A673 (cell line): ENCODE data around the gene TNFRSF18.

ENCODE experiments used
- EZH2 ChIP-seq: fragments of 200-600 bp; sonication (generic); IDR thresholded peaks from 2 replicates; pipeline ENCODE4 v1.6.1; 2017; ENCODE audit warnings: borderline replicate concordance, low read depth, mild to moderate bottlenecking, mixed read lengths, antibody characterized with exemption, low read length; ENCODE audit not compliant: poor library complexity, severe bottlenecking
- TF ChIP-seq, protein P1 (sequence below): fragments of 300-800, 200-600 bp; sonication (generic); conservative IDR thresholded peaks from 2 replicates; pipeline ENCODE4 v1.5.1; 2017; ENCODE audit warnings: low read depth, mild to moderate bottlenecking, antibody characterized with exemption, low read length, moderate library complexity, mixed read lengths

DNA sequence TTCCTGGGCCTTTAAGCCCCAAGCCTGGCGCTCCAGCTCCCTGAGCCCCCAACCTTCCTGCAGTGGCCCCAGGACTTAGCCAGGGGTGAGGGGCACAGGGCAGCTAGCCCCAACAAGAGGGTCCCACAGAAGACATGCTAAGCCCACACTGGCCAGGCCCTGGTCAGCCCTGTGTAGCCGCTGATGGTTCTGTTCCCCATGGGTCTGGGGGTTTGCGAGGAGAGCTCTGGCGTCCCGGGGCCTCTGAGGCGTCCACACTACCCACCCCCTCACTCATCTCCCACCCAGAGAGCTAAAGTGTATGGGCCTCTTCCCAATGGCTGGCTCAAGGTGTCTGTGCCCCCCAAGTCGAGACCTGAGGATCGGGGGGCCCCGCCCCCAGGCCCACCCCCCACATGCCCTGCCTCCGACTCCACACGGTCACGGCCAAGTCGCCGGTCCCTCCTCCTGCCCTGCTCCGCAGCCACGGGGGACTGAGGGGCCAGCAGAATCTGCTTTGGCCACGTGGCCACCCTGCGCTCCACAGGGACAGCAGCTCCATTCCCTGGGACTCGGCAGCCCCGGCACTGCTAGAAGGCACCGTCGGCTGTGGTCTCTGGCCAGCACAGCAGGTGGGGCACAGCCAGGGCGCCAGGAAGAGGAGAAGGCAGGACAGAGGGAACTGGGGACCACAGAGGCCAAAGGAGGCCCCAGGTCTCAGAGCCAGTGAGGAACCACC, 7.8 kb downstream of the TNFRSF18 start:
- TF ChIP-seq, protein P1, sequence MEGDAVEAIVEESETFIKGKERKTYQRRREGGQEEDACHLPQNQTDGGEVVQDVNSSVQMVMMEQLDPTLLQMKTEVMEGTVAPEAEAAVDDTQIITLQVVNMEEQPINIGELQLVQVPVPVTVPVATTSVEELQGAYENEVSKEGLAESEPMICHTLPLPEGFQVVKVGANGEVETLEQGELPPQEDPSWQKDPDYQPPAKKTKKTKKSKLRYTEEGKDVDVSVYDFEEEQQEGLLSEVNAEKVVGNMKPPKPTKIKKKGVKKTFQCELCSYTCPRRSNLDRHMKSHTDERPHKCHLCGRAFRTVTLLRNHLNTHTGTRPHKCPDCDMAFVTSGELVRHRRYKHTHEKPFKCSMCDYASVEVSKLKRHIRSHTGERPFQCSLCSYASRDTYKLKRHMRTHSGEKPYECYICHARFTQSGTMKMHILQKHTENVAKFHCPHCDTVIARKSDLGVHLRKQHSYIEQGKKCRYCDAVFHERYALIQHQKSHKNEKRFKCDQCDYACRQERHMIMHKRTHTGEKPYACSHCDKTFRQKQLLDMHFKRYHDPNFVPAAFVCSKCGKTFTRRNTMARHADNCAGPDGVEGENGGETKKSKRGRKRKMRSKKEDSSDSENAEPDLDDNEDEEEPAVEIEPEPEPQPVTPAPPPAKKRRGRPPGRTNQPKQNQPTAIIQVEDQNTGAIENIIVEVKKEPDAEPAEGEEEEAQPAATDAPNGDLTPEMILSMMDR: no peak
- no peak for TF ChIP-seq EZH2
